ENCODE data around the gene LAMC2. TPM values are rescaled to one million over a fixed set of nuclear protein-coding genes. Genes with fewer than 3 reads are reported as not detected.

Gene LAMC2
- total RNA-seq, 1 donor from 2014 or later, result 14.8 TPM

GRCh38 chr1:183230413-183230812, 44.3 kb downstream of the LAMC2 start:
- no peak overlapping the region for H3K4me3 Mint-ChIP-seq
- peaks cover 34% of the 10 kb centered on the region for H3K4me1 Mint-ChIP-seq (ENCODE audit: unreplicated experiment)
- TF ChIP-seq CTCF (conservative IDR thresholded peaks at IDR 0.05), result no peak
- no peaks in the 10 kb centered on the region for H3K9me3 Mint-ChIP-seq
- no peaks in the 10 kb centered on the region for H3K27me3 Mint-ChIP-seq
- H3K27ac Mint-ChIP-seq, result no peak overlapping the region
- DNase-seq (ENCODE audit: extremely low spot score, unreplicated experiment), result no peak
- peaks cover 3% of the 10 kb centered on the region for H3K36me3 Mint-ChIP-seq

GRCh38 chr1:183231545-183231944, 45.5 kb downstream of the LAMC2 start:
- DNase-seq (ENCODE audit: extremely low spot score, unreplicated experiment), result no peak
- no peak for TF ChIP-seq CTCF (conservative IDR thresholded peaks at IDR 0.05)
- no peak overlapping the region for H3K4me3 Mint-ChIP-seq
- H3K27ac Mint-ChIP-seq, result no peak overlapping the region
- no peaks in the 10 kb centered on the region for H3K9me3 Mint-ChIP-seq
- no peaks in the 10 kb centered on the region for H3K27me3 Mint-ChIP-seq
- peaks cover 39% of the 10 kb centered on the region for H3K4me1 Mint-ChIP-seq (ENCODE audit: unreplicated experiment)
- H3K36me3 Mint-ChIP-seq, result peaks cover 3% of the 10 kb centered on the region

- Mint-ChIP-seq H3K27ac (no peak overlapping the region), H3K36me3 (peaks cover 3% of the 10 kb centered on the region), H3K9me3 (no peaks in the 10 kb centered on the region)
These were observed 47.0 kb downstream of the LAMC2 start for GRCh38 chr1:183233113-183233512.

GRCh38 chr1:183234660-183235476, 48.8 kb downstream of the LAMC2 start:
- no peak for DNase-seq (ENCODE audit: extremely low spot score, unreplicated experiment)
- peak; percentile 92 for TF ChIP-seq CTCF (conservative IDR thresholded peaks at IDR 0.05)
- no peaks in the 10 kb centered on the region for H3K27me3 Mint-ChIP-seq
- H3K36me3 Mint-ChIP-seq, result peaks cover 3% of the 10 kb centered on the region
- no peaks in the 10 kb centered on the region for H3K9me3 Mint-ChIP-seq
- peaks cover 27% of the 10 kb centered on the region for H3K4me1 Mint-ChIP-seq (ENCODE audit: unreplicated experiment)
- peak overlapping the region; percentile 75 for H3K4me3 Mint-ChIP-seq
- peak overlapping the region; percentile 77 for H3K27ac Mint-ChIP-seq

More at GRCh38 chr1:183233113-183233512, 47.0 kb downstream of the LAMC2 start:
- H3K4me1 Mint-ChIP-seq (ENCODE audit: unreplicated experiment), result peaks cover 33% of the 10 kb centered on the region
- DNase-seq (ENCODE audit: extremely low spot score, unreplicated experiment), result no peak
- no peaks in the 10 kb centered on the region for H3K27me3 Mint-ChIP-seq
- TF ChIP-seq CTCF (conservative IDR thresholded peaks at IDR 0.05), result no peak
- H3K4me3 Mint-ChIP-seq, result no peak overlapping the region

- peak overlapping the region; percentile 75 for H3K4me3 Mint-ChIP-seq
- peak overlapping the region; percentile 77 for H3K27ac Mint-ChIP-seq
- TF ChIP-seq CTCF (conservative IDR thresholded peaks at IDR 0.05), result no peak
- no peaks in the 10 kb centered on the region for H3K27me3 Mint-ChIP-seq
- no peak for DNase-seq (ENCODE audit: extremely low spot score, unreplicated experiment)
- H3K4me1 Mint-ChIP-seq (ENCODE audit: unreplicated experiment), result peaks cover 23% of the 10 kb centered on the region
- no peaks in the 10 kb centered on the region for H3K9me3 Mint-ChIP-seq
- H3K36me3 Mint-ChIP-seq, result peaks cover 3% of the 10 kb centered on the region
These were observed 49.4 kb downstream of the LAMC2 start for GRCh38 chr1:183235503-183235902.

Data from type B pancreatic cell (in vitro differentiated cells).